Thoracic aorta (tissue), 2 donors: ENCODE data around the gene MPV17L2. TPM values are rescaled to one million over a fixed set of nuclear protein-coding genes. Genes with fewer than 3 reads are reported as not detected.

Experiments used
- ATAC-seq: fragments of 150-250 bp; one replicate; pipeline ENCODE4 v1.8.0; 2017; ENCODE audit warnings: low read depth; ENCODE audit not compliant: insufficient number of reproducible peaks, low FRiP score
- DNase-seq: peaks from one replicate; pipeline ENCODE4 v3.0.0-alpha.2; 2020; ENCODE audit warnings: low spot score
- H3K27ac ChIP-seq, 2 donors: fragments of 200-600 bp; sonication (generic); 1 replicate in 1 of 2; 2 replicates in 1 of 2; pipeline ENCODE4 v1.5.1; 2016; ENCODE audit warnings: mild to moderate bottlenecking in 2 of 2, moderate library complexity in 2 of 2
- H3K27me3 ChIP-seq: fragments of 200-600 bp; sonication (generic); replicated peaks from 2 replicates; pipeline ENCODE4 v1.6.0; 2016; ENCODE audit warnings: mild to moderate bottlenecking; ENCODE audit not compliant: insufficient read depth
- H3K36me3 ChIP-seq: fragments of 200-600 bp; sonication (generic); one replicate; pipeline ENCODE4 v1.5.1; 2016
- H3K4me1 ChIP-seq, 2 donors: fragments of 200-600 bp; sonication (generic); 1 replicate in 1 of 2; 2 replicates in 1 of 2; pipeline versions ENCODE4 v1.5.1 to v1.6.0; 2016; ENCODE audit warnings: low read depth in 2 of 2, mild to moderate bottlenecking in 1 of 2; ENCODE audit not compliant: control insufficient read depth in 1 of 2
- H3K4me3 ChIP-seq: fragments of 200-600 bp; sonication (generic); 2 replicates; pipeline ENCODE4 v1.5.1; 2016; ENCODE audit warnings: mild to moderate bottlenecking
- H3K9me3 ChIP-seq: fragments of 200-600 bp; sonication (generic); 2 replicates; pipeline ENCODE4 v1.5.1; 2016
- CTCF ChIP-seq: fragments of 200-600 bp; sonication (generic); IDR thresholded peaks from one replicate; pipeline ENCODE4 v1.5.1; 2019; ENCODE audit warnings: antibody characterized with exemption
- total RNA-seq, 2 donors: library from RNA; depleted of rRNA; stranded (reverse); fragments of >200 nt; gene quantifications; one replicate each; pipeline versions ENCODE4 v1.1.0 to v1.2.3, GENCODE V29; 2016

The MPV17L2 gene
- total RNA-seq, 2 donors from 2014 or later, result 10.6 to 16.1 TPM

- peak overlapping the region; percentile 90 to 95 for H3K27ac ChIP-seq
- ATAC-seq (no peak), DNase-seq (no peak)
- H3K9me3 ChIP-seq, result no peaks in the 10 kb centered on the region
- peaks cover 20 to 45% of the 10 kb centered on the region in 2 donors for H3K4me1 ChIP-seq
- TF ChIP-seq CTCF, result no peak
- no peaks in the 10 kb centered on the region for H3K36me3 ChIP-seq
- peak overlapping the region; percentile 83 for H3K4me3 ChIP-seq
- no peaks in the 10 kb centered on the region for H3K27me3 ChIP-seq
These were observed 39.4 kb upstream of the MPV17L2 start for GRCh38 chr19:18153556-18154134.

- TF ChIP-seq CTCF, result no peak
- H3K4me3 ChIP-seq, result no peak overlapping the region
- no peaks in the 10 kb centered on the region for H3K36me3 ChIP-seq
- no peaks in the 10 kb centered on the region for H3K9me3 ChIP-seq
- no peak for ATAC-seq
- H3K4me1 ChIP-seq, result peaks cover 20 to 45% of the 10 kb centered on the region in 2 donors
- DNase-seq, result no peak
- H3K27me3 ChIP-seq, result no peaks in the 10 kb centered on the region
- no peak overlapping the region for H3K27ac ChIP-seq
These were observed 37.6 kb upstream of the MPV17L2 start for GRCh38 chr19:18155095-18156087.

- no peaks in the 10 kb centered on the region for H3K27me3 ChIP-seq
- DNase-seq (no peak), ATAC-seq (no peak)
- TF ChIP-seq CTCF, result no peak
- no peak overlapping the region for H3K4me3 ChIP-seq
- H3K4me1 ChIP-seq, result peaks cover 24 to 51% of the 10 kb centered on the region in 2 donors
- H3K36me3 ChIP-seq, result no peaks in the 10 kb centered on the region
- H3K9me3 ChIP-seq, result no peaks in the 10 kb centered on the region
- peak overlapping the region in 1 of 2 donors; percentile 66 for H3K27ac ChIP-seq
These were observed 36.8 kb upstream of the MPV17L2 start for GRCh38 chr19:18156268-18156667.

- Histone ChIP-seq H3K36me3 (peaks cover under 1% of the 10 kb centered on the region), H3K9me3 (no peaks in the 10 kb centered on the region), H3K4me1 (peaks cover 24 to 49% of the 10 kb centered on the region in 2 donors), H3K27ac (peak overlapping the region; percentile 2 to 66), H3K27me3 (no peaks in the 10 kb centered on the region), H3K4me3 (peak overlapping the region; percentile 11)
- DNase-seq, result no peak
- no peak for ATAC-seq
- no peak for TF ChIP-seq CTCF
These were observed 36.1 kb upstream of the MPV17L2 start for GRCh38 chr19:18156841-18157464.
